ENCODE measurements around the gene JAK2. TPM values are rescaled to one million over a fixed set of nuclear protein-coding genes. Genes with fewer than 3 reads are reported as not detected.
"Not testable (repeated sequence)": the region's sequence is repeated elsewhere in the genome, so short reads cannot be mapped to it uniquely, and the experiment has no call there.

The JAK2 gene
- total RNA-seq, 1 experiment from 2014 or later = 1.3 TPM

DNA sequence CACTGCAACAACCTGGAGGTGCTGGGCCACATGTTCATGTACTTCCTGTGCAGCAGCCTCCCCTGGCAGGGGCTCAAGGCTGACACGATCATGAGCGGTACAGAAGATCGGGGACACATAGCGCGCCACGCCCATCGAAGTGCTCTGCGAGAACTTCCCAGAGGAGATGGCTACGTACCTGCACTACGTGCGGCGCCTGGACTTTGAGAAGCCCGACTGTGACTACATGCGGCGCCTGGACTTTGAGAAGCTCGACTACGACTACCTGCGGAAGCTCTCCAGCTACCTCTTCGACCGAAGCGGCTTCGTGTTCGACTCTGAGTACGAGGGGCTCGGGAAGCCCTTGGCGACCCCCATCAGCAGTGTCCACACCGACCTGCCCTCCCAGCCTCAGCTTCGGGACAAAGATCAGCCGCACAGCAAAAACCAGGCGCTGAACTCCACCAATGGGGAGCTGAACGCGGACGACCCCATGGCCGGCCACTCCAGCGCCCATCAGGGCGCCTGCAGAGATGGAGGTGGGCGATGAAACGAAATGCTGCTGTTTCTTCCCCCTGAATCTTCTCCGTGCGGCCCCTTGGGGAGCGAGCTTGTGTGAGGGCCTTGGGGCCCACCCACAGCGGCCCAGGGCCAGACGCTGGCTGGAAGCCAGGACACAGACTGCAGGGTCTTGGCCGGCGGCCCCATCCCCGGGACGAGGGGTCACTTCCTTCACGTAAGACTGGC is 56.5 kb downstream of the JAK2 start:
- no peak for DNase-seq (ENCODE audit: low spot score)

DNA sequence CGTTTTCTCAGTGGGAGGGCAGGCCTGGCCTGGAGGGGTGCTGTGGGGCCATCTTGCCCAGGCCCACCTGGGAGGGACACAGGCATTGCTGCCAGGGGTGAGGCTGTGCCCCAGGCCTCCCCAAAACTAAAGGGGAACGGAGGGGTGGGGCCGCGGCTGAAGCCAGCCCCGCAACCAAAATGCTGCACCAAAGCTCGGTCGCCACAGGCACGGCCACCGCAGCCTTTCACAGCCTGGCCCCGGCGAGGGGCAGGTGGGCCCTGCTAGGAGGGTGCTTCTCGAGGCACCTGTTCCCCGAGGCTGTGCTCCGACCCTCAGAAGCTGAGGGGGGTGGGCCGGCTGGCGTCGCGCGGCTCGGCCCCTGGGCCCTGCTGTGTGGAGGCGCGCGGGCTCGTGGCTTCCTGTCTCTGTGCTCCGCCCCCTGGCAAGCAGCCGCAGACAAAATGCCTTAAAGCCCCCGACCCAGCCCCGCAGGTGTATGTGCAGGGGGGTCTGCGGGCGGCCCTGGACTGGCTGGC is 57.6 kb downstream of the JAK2 start:
- DNase-seq (ENCODE audit: low spot score) = no peak

DNA sequence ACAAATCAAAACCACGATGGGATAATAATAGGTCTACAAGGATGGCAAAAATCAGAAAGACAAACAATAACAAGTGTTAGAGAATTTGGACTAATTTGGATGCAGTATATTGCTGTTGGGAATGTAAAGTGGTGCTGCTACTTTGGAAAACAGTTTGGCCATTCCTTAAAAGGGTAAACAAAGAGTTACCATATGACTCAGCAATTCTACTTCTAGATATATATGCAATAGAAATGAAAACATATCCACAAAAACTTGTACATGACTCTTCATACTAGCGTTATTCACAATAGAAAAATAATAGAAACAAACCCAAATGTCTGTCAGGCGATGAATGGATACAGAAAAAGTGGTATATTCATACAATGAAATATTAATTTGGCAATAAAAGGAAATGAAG is 58.3 kb downstream of the JAK2 start:
- no peak for DNase-seq (ENCODE audit: low spot score)

DNA sequence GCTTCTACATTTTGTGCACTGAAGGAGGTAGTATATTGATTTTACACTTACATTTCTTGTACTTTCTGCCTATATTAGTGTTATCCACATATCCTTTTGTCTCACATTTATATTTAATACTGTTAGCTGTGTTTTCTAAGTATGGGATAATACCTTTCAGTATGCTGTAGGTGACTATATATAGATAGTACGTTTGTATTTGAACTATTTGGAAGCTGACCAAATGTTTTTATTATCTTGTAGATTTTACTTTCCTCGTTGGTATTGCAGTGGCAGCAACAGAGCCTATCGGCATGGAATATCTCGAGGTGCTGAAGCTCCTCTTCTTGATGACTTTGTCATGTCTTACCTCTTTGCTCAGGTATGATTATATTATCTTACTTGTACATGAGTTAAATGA is 59.1 kb downstream of the JAK2 start:
- no peak for DNase-seq (ENCODE audit: low spot score)

GRCh38 chr9:5052838-5053237 is 67.8 kb downstream of the JAK2 start:
- no peak for DNase-seq (ENCODE audit: low spot score)

DNA sequence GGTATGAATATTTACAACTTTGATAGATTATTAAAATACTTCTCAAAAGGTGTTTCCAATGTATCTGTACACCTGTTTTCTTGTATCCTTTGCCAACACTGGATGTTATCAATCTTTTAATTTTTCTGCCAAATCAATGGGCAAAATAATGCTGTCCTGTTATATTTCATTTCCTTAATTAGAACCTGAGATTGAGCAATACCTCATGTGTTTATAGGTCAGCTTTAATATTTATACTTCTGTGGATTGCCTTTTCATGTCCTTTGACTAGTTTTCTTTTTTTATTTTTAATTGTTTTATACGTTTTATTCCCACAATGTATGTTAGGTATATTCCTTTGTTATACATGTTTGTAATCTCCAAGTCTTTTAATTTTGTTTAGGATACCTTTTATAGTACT is 77.6 kb downstream of the JAK2 start:
- no peak for DNase-seq (ENCODE audit: low spot score)

- no peak for DNase-seq (ENCODE audit: low spot score)
Observed at GRCh38 chr9:5072871-5073270, 87.8 kb downstream of the JAK2 start.

GRCh38 chr9:5073701-5074100 is 88.6 kb downstream of the JAK2 start:
- no peak for DNase-seq (ENCODE audit: low spot score)

GRCh38 chr9:5085993-5086392 is 100.9 kb downstream of the JAK2 start:
- DNase-seq (ENCODE audit: low spot score) = no peak

DNA sequence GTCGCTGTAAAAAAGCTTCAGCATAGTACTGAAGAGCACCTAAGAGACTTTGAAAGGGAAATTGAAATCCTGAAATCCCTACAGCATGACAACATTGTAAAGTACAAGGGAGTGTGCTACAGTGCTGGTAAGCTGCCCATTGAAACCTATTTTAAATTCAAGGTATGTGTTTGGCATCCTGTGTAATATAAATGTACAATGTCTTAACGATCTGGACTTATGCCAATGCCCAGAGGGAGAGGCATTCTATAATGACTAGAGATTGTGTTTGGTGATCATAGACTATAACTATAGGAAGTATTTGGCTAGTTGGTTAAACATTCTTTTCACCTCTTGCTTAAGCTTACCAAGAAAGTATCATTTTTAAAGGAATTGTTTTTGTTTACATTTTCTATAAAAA is 104.7 kb downstream of the JAK2 start:
- DNase-seq (ENCODE audit: low spot score) = peak; percentile 22

GRCh38 chr9:5095795-5096194 is 110.7 kb downstream of the JAK2 start:
- no peak for DNase-seq (ENCODE audit: low spot score)

DNA sequence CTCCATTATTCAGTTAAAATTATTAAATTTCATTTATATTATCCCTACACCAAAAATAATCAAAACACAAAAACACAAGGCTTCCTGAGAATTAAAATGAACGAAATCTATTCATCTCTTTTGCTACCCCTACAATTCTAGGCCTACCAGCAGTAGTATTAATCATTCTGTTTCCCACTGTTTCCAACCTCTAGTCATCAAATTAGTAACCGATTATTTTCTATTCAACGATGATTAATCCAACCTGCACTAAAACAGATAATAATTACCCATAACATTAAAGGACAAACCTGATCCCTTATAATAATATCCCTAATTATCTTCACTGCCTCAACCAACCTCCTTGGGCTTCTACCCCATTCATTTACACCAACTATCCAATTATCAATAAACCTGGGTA is 114.4 kb downstream of the JAK2 start:
- DNase-seq (ENCODE audit: low spot score) = no peak

DNA sequence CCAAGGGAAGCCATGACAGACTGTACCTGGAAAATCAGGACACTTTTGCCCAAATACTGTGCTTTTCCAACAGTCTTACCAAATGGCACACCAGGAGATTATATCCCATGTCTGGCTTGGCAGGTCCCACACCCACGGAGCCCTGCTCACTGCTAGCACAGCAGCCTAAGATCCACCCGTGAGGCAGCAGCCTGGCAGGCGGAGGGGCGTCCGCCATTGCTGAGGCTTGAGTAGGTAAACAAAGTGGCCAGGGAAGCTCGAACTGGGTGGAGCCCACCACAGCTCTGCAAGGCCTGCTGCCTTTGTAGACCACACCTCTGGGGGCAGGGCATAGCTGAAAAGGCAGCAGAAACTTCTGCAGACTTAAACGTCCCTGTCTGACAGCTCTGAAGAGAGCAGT is 116.1 kb downstream of the JAK2 start:
- DNase-seq (ENCODE audit: low spot score) = not testable (repeated sequence)

DNA sequence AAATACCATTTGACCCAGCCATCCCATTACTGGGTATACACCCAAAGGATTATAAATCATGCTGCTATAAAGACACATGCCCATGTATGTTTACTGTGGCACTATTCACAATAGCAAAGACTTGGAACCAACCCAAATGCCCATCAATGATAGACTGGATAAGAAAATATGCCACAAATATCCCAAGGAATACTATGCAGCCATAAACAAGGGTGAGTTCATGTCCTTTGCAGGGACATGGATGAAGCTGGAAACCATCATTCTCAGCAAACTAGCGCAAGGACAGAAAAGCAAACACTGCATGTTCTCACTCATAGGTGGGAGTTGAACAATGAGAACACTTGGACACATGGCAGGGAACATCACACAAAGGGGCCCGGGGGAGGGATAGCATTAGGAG is 121.4 kb downstream of the JAK2 start:
- not testable (repeated sequence) for DNase-seq (ENCODE audit: low spot score)

DNA sequence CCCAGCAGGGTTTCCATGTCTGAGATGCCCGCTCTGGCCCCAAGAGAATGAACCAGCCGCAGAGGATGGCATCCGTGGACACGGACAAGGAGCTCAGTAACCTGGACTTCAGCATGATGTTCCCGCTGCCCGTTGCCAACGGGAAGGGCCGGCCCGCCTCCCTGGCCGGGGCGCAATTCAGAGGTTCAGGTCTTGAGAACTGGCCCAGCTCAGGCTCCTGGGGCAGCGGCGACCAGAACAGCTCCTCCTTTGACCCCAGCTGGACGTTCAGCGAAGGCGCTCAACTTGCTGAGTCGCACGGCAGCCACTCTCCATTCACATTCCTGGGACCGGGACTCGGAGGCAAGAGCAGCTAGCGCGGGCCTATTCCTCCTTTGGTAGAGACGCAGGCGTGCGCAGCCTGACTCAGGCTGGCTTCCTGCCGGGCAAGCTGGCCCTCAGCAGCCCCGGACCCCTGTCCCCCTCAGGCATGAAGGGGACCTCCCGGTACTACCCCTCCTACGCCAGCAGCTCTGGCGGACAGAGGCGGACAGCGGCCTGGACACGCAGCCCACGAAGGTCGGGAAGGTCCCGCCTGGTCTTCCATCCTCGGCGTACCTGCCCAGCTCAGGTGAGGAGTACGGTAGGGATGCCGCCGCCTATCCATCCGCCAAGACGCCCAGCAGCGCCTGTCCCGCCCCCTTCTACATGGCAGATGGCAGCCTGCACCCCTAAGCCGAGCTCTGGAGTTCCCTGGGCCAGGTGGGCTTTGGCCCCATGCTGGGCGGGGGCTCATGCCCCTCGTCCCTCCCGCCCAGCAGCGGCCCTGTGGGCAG is 126.0 kb downstream of the JAK2 start:
- DNase-seq (ENCODE audit: low spot score) = no peak

- no peak for DNase-seq (ENCODE audit: low spot score)
Observed at GRCh38 chr9:5111696-5112095, 126.6 kb downstream of the JAK2 start.

DNA sequence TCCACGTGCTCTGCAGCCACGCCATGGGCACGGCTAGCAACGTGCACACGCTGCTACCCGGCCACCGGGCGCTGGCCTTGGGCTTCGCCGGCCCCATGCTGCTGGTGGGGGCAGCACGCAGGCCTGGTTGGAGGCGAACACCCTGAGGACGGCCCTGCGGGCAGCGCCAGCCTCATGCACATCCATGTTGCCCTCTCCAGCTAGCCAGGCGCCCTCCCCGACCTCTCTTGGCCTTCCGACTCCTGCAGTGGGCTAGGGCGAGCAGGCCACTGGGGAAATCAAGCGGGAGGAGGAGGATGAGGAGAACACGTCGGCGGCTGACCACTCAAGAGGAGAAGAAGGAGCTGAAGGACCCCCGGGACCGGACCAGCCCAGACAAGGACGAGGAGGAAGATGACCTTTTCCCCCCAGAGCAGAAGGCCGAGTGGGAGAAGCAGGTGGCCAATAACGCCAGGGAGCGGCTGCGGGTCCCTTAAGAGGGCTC is 127.1 kb downstream of the JAK2 start:
- no peak for DNase-seq (ENCODE audit: low spot score)

- no peak for DNase-seq (ENCODE audit: low spot score)
Observed at GRCh38 chr9:5112646-5113045, 127.6 kb downstream of the JAK2 start.

- no peak for DNase-seq (ENCODE audit: low spot score)
Observed at GRCh38 chr9:5113523-5113922, 128.5 kb downstream of the JAK2 start.

DNA sequence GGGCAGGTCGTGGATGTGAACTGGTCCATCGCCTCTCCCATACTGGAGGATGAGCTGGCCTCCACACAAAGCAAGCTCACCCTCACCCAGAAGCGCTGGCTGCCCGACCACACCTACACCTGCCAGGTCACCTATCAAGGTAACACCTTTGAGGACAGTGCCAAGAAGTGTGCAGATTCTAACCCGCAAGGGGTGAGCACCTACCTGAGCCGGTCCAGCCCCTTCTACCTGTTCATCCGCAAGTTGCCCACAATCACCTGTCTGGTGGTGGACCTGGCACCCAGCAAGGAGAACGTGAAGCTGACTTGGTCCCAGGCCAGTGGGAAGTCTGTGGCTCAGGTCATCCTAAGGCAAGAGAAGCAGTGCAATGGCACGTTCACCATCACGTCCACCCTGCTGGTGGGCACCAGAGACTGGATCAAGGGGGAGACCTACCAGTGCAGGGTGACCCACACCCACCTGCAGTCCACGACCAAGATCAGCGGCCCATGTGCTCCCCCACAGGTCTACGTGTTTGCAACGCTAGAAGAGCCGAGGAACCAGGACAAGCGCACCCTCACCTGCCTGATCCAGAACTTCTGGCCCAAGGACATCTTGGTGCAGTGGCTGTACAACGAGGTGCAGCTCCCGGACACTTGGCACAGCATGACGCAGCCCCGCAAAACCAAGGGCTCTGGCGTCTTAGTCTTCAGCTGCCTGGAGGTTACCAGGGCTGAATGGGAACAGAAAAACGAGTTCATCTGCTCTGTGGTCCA is 129.1 kb downstream of the JAK2 start:
- no peak for DNase-seq (ENCODE audit: low spot score)

DNA sequence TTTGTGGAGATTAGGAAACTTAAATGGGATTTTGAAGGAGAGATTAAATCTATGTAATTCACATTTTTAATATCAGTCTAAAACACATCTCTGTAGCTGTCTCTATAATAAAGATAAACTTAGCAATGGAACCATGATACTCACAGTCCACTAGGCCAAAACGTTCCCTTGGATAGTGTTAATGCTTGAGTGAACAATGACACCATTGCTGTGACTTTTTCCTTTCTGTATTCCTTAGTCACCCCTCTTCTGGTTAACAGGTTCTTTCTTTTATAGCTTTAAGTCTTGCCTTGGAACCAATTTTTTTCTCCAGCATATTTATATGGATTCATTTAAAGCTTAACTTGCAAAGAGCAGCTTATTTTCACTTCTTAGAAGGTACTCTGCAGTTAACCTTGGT is 137.0 kb downstream of the JAK2 start:
- no peak for DNase-seq (ENCODE audit: low spot score)

- DNase-seq (ENCODE audit: low spot score) = no peak
Observed at GRCh38 chr9:5122516-5122915, 137.4 kb downstream of the JAK2 start.

All from HT-29 (cell line).